GM12801 (cell line): ENCODE measurements around the gene KCTD1.

ENCODE experiments used
- TF ChIP-seq, protein P1 (sequence below): IDR thresholded peaks from one replicate; pipeline ENCODE4 v1.5.1; 2011; ENCODE audit warnings: control low read depth; ENCODE audit not compliant: insufficient read length; ENCODE audit errors: extremely low read depth

KCTD1 gene

DNA sequence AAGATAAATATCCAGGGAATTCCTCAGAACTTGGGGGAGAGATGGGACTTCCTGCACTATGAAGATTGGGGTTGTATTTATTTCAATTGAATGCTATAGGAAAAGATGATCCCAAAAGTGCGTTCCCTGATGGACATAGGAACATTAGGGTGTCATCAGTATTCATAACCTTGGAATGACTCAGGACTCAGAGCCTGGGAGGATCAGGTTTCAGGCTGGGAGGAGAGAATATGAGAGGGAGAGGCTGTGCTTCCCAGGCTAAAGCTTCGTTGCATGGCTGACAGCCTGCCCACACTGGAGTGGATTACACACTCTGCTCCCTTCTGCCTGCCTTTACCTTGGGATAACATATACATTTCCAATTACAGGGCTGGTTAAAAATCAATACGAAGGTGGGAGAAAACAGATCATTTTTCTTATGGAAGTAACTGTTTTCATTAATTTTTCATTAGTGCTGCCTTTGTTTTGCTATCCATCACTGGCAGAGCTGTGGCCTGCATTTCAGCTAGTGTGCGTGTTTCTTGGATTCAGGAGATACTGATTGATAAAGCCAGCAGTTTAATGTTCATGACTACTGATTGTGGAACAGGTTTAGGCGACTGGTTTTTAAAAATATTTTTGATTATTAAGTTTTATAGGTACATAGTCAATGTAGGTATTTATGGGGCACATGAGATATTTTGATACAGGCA, 118.7 kb downstream of the KCTD1 start:
- TF ChIP-seq, protein P1, sequence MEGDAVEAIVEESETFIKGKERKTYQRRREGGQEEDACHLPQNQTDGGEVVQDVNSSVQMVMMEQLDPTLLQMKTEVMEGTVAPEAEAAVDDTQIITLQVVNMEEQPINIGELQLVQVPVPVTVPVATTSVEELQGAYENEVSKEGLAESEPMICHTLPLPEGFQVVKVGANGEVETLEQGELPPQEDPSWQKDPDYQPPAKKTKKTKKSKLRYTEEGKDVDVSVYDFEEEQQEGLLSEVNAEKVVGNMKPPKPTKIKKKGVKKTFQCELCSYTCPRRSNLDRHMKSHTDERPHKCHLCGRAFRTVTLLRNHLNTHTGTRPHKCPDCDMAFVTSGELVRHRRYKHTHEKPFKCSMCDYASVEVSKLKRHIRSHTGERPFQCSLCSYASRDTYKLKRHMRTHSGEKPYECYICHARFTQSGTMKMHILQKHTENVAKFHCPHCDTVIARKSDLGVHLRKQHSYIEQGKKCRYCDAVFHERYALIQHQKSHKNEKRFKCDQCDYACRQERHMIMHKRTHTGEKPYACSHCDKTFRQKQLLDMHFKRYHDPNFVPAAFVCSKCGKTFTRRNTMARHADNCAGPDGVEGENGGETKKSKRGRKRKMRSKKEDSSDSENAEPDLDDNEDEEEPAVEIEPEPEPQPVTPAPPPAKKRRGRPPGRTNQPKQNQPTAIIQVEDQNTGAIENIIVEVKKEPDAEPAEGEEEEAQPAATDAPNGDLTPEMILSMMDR: no peak

DNA sequence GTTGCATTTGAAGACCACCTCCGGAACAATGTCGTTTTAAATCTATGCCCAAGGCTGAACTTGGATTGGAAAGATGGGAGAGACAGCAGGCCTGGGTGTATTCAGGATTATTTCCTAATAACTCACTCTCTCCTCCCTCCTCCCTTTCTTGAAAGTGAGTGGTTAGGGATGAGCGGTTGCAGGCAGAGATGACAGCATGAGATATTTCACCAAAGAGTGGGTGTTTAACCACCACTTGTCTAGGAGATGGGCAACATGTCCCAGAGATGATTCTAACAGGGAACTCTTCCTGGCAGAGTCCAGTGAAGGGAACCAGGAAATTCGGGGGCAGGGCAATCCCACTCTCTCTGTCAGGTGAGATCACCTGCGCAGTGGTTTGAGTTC, 123.2 kb downstream of the KCTD1 start:
- TF ChIP-seq, protein P1: no peak

DNA sequence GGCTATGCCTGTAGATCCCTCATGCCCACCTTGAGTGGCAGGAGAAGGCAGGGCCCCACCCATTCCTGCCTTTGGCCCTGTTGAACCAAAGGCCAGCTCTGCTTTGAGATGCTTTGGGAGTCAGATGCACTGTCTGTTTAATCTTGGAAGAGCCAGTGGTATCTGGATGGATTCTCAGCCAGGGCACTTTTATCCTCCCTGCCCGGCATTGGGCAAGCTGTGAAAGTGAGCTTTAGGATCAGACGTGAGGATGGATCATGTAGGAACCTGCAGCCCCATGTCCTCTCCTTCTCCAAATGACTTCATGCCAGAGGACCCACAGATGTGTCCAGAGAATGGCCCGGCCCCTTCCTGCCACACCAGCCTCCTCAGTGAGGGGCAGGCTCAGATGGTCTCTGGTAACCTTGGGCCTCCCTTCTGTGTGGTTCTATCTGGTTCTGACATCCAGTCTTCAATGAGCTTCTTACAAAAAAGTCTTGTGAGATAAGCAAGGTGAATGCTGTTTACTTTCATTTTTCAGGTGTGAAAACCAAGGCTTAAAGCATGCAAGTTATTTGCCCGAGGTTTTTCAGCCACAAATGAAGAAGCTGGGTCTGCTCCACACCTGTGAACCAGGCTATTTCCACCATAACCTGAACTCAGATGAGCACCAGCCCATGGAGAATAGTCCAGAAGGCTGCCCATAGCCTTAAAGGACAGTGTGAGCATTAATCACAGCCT, 123.8 kb downstream of the KCTD1 start:
- TF ChIP-seq, protein P1: no peak

DNA sequence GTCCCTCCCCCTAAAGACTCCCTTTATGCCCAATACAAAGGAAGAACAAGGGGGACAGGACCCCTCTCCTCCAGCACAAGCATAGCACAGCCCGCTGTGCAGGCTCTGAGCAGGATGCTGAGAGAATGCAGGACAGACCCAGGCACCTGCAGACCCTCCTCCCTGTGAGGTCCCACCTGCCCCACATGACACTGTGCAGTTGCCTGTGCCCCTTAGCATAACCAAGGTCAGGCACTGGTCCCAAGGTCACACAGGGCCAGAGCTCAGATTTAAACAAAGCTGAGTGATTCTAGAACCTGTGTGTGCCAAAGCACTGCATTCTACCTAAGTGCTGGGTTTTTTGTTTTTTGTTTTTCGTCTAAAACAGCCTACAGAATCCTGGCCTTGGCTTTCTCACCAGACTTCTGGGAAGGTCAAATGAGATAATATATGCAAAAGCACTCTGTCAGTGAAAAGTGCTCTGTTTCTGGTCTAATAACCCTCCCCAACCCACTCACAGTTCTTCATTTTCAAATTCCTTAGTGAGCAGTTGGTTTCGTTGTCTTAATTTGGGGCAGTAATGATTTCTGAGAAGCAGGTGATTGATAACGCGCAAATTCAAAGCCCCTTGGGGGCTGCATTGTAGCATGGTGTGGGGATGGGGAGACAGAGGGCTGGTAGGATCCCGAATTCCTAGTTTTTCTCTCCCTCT, 125.7 kb downstream of the KCTD1 start:
- TF ChIP-seq, protein P1: no peak

DNA sequence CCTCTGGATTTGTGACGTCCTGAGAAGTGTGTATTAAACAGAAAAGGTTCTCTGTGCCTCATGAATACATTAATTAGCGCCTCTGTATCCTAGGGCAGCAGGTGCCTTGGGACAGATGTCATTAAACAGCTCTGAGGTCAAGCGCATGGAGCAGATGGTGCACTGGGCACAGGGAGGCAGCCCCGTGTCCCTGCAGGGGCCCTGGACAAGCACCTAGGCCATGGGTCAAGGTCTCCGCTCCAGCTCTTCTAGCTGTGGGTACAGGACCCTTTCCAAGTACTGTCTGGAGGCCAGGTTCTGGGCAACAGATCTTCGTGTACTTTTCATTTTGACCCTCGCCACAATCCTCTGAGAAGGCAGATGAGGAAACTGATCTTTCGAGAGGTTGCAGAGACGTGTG, 126.4 kb downstream of the KCTD1 start:
- TF ChIP-seq, protein P1: no peak

DNA sequence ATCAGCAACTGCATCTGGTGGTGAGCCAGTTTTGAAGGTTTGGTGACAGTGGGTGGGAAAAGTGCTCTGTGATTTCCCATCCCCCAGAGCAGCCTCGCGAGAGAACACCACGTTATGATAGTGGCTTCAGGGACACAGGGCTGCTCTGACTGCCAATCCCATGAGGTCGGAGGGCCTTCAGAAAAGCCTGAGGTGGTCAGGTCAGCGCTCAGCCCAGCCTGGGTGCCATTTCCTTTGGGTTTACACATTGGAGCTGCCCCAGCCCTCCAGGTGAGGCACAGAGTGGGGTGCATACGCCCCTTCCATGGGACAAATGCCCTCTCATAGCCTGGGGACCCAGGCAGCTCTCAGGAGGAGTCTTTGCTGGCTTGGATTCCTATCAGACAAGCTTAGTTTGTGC, 126.8 kb downstream of the KCTD1 start:
- TF ChIP-seq, protein P1: no peak

DNA sequence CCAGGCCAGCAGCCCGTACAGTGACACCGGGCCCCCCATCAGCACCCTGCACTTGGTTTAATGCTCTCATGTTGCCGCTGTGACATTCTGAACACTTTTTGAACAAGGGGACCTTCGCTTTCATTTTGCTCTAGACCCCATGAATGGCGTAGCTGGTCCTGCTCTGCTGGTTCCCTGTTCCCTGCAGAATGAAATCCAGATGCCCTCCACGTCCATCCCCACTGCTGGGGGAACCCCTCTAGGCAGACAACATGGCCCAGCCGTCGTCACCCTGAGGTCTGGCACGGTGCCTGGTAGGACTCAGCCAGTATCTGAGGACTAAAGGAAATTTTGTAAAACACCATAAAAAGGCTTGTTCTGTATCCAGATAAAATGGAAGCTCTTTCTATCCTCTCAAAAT, 128.6 kb downstream of the KCTD1 start:
- TF ChIP-seq, protein P1: no peak
